Natural killer cell treated with Interleukin-12 subunit alpha and Interleukin-12 subunit beta and Interleukin-15 and Interleukin-18, amount 100 ng/mL, for 72 hours (primary cell): Measurements from ENCODE around the gene TBC1D21. TPM values are rescaled to one million over a fixed set of nuclear protein-coding genes. Genes with fewer than 3 reads are reported as not detected.
"Not testable (repeated sequence)": the region's sequence is repeated elsewhere in the genome, so short reads cannot be mapped to it uniquely, and the experiment has no call there.

Experiments used
- ATAC-seq, 2 donors: fragments of 150-1000 bp; cut with Tn5 transposase in 1 of 2; sonication (Bioruptor Pico), chemical (Tn5 transposase) in 1 of 2; 2 replicates each; pipeline ENCODE4 v1.10.0; 2021
- DNase-seq: peaks from one replicate; pipeline ENCODE4 v3.0.0; 2022; ENCODE audit warnings: low spot score
- H3K27ac Mint-ChIP-seq, 2 donors: 1 replicate in 1 of 2; 2 replicates in 1 of 2; pipeline ENCODE4 v1.8.0; 2022; ENCODE audit warnings: mixed read lengths in 2 of 2, mild to moderate bottlenecking in 1 of 2, moderate library complexity in 1 of 2
- H3K27me3 Mint-ChIP-seq, 2 donors: 1 replicate in 1 of 2; 2 replicates in 1 of 2; pipeline ENCODE4 v1.8.0; 2022; ENCODE audit warnings: mixed read lengths in 2 of 2
- H3K36me3 Mint-ChIP-seq: one replicate; pipeline ENCODE4 v1.8.0; 2022; ENCODE audit warnings: mixed read lengths
- H3K4me1 Mint-ChIP-seq, 2 donors: 1 replicate in 1 of 2; 2 replicates in 1 of 2; pipeline ENCODE4 v1.8.0; 2022; ENCODE audit warnings: low read depth in 2 of 2, mixed read lengths in 2 of 2, mild to moderate bottlenecking in 1 of 2
- H3K4me3 Mint-ChIP-seq: one replicate; pipeline ENCODE4 v1.8.0; 2022; ENCODE audit warnings: mixed read lengths
- H3K9me3 Mint-ChIP-seq: 2 replicates; pipeline ENCODE4 v1.8.0; 2022; ENCODE audit warnings: mixed read lengths
- total RNA-seq, 2 donors: library from RNA; stranded (reverse); gene quantifications; one replicate each; pipeline ENCODE4 v1.2.3, GENCODE V29; 2022

The TBC1D21 gene
- total RNA-seq, 2 donors from 2014 or later, result not detected

DNA sequence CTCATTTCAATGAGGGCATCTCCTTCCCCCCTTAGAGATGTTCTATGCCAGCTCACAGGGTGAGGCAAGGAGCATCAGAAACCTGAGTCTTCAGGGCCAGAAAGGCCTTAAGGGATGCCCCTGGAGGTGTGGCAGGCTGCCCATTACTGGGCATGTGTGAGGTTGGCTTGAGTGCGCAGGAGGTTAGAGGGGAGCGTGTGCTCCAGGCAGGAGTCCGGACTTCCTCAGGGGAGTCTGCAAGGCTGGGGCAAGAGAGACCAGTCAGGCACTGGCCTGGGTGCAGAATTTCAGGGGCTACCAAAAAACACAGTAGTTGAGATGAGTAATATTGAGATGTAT, 54.8 kb downstream of the TBC1D21 start:
- Mint-ChIP-seq H3K36me3 (no peaks in the 10 kb centered on the region), H3K4me3 (peak overlapping the region; percentile 74), H3K27ac (peak overlapping the region in 1 of 2 donors; percentile 54), H3K27me3 (peaks cover 0 to 14% of the 10 kb centered on the region in 2 donors), H3K9me3 (no peaks in the 10 kb centered on the region), H3K4me1 (peaks cover 18 to 31% of the 10 kb centered on the region in 2 donors)
- no peak for DNase-seq
- ATAC-seq, result no peak

DNA sequence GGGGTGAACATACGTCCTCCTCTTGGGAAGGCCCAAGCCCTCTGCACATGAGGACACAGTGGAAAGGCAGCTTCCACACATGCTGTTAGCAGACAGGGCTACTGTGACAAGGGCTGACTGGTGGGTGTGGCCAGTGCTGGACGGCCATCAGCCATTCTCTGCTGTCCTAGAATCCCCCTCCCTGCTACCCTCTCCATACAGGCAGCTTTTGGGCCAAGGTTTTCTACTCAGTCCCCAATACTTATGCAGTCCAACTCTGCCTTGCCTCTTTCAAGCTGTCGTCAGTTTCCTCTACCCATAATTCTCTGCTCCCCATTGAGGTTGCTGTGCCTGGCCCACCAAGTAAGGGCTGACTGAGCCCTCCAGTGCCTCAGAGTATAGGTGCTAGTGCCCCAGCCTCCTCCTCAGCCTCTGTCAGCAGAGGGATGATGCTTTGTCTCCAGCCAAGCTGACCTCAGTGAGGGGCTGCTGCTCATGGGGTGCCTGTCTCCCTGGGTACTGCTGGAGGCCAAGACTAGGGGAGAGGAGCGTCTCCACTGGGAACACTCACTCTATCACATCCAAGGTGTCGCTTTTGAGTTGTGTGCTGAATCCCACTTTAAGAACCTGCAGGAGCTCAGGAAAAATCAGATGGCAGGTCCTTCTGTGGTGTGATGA, 55.7 kb downstream of the TBC1D21 start:
- DNase-seq, result no peak
- peak overlapping the region; percentile 57 for H3K4me3 Mint-ChIP-seq
- peaks cover 12 to 23% of the 10 kb centered on the region in 2 donors for H3K4me1 Mint-ChIP-seq
- peaks cover 0 to 10% of the 10 kb centered on the region in 2 donors for H3K27me3 Mint-ChIP-seq
- no peaks in the 10 kb centered on the region for H3K9me3 Mint-ChIP-seq
- no peak for ATAC-seq
- H3K36me3 Mint-ChIP-seq, result no peaks in the 10 kb centered on the region
- H3K27ac Mint-ChIP-seq, result peak overlapping the region in 1 of 2 donors; percentile 16

DNA sequence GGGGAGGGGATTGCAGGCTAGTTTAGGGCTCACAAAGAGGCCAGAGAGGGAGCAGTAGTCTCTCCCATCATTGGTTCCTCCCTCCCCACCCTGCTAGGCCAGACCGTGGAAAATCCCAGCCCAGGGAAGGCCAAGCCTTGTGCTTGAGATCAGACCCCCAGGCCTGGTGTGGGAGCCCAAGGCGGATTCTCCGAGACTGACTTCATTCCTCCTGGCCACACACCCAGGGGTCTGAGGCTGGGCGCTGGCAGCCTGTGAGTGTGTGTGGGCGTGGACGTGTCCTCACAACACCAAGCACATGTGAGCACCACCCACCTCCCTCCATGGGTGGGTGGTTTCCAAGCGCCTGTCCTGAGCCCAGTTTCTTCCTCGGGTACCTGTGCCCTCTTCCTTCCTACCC, 57.0 kb downstream of the TBC1D21 start:
- Mint-ChIP-seq H3K4me1 (peaks cover 5 to 11% of the 10 kb centered on the region in 2 donors), H3K9me3 (no peaks in the 10 kb centered on the region), H3K4me3 (no peak overlapping the region), H3K27me3 (peaks cover 0 to 10% of the 10 kb centered on the region in 2 donors), H3K27ac (no peak overlapping the region), H3K36me3 (no peaks in the 10 kb centered on the region)
- ATAC-seq (no peak), DNase-seq (peak; percentile 16)

DNA sequence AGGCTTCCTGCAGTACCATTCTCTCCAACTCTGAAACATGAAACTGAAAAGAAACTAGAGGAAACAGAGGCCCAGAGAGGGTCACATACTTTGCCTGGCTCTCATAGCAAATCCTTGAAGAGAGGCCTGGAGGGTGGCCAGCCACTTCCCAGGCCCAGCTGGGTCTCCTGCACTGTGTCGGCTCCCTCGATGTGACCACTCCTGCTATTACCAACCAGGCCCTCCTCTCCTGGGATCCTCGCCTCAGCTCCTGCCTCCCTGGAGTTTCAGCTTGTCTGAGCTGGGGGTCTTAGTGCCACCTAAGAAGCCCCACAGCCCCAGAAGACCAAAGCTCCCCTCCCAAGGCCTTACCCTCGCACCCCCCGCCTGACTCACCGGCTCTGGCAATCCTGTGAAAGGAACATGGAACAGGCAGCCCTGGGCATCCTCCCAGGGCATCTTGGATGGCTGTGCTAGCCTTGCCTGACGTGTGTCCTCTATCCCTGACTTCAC, 57.5 kb downstream of the TBC1D21 start:
- Mint-ChIP-seq H3K27me3 (peaks cover 0 to 10% of the 10 kb centered on the region in 2 donors), H3K9me3 (no peaks in the 10 kb centered on the region), H3K27ac (peak overlapping the region in 1 of 2 donors; percentile 31), H3K4me1 (peaks cover 5 to 6% of the 10 kb centered on the region in 2 donors), H3K4me3 (no peak overlapping the region), H3K36me3 (no peaks in the 10 kb centered on the region)
- ATAC-seq (no peak), DNase-seq (peak; percentile 35)

DNA sequence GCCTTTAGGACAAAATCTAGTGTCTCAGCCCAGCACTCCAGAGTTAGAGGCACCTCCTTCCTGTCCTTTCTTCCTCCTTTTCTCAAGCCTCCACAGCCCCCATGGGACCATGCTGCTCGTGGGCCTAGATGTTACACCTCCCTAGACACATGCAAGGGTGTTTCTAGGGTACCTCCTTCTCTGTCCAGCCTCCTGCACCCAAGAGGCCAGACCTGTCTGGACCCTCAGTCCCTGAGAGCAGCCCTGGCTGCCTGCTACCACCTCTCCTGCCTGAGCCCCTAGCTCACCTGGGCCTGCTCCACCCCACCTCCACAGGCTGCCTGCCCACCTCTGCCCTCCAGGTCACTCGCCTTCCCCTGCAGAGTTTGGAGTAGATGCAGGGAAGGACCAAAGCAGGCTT, 58.1 kb downstream of the TBC1D21 start:
- Mint-ChIP-seq H3K4me3 (no peak overlapping the region), H3K27me3 (peaks cover 0 to 10% of the 10 kb centered on the region in 2 donors), H3K36me3 (no peaks in the 10 kb centered on the region), H3K9me3 (no peaks in the 10 kb centered on the region), H3K27ac (peak overlapping the region in 1 of 2 donors; percentile 31), H3K4me1 (peaks cover 5% of the 10 kb centered on the region in 2 donors)
- peak; percentile 22 for DNase-seq
- no peak for ATAC-seq

DNA sequence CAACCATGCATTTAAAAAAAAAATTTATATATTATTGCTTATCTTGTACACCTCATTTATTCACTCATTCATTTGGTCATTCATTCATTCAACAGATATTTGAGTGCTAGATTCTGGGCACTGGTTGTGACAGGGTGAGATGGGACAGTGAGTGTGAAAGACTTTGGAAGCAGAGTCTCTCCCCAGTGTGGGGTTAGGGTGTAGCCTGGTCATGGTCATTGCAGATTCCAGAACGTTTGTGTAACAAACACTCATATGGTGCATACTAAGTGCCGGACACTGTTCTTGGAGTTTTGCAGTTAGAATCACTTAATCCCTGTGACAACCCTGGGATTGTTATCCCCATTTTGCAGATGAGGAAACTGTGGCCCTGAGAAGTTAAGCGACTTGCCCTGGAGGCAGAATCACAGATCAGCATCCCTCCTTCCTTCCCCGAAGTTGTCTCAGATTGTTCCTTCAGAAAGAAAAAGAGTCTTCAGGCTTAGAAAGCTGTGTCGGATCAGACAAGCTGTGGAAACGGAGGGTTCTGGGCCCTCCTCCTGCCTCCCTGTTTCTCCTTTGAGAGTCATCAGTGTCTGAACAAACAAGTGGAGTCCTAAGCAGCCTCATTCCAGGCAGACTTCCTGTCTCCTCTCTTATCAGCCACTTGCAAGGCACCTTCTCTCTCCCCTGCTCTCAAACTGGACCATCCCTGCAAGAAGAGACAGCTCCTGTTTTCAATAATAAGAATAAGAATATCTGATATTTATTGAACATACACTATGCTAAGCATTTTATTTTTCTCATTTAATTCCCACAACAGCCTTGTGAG, 59.2 kb downstream of the TBC1D21 start:
- Mint-ChIP-seq H3K27ac (no peak overlapping the region), H3K4me3 (no peak overlapping the region), H3K4me1 (peaks cover 5% of the 10 kb centered on the region in 2 donors), H3K36me3 (no peaks in the 10 kb centered on the region), H3K9me3 (no peaks in the 10 kb centered on the region), H3K27me3 (peaks cover 0 to 10% of the 10 kb centered on the region in 2 donors)
- ATAC-seq, result no peak
- peak; percentile 22 for DNase-seq

DNA sequence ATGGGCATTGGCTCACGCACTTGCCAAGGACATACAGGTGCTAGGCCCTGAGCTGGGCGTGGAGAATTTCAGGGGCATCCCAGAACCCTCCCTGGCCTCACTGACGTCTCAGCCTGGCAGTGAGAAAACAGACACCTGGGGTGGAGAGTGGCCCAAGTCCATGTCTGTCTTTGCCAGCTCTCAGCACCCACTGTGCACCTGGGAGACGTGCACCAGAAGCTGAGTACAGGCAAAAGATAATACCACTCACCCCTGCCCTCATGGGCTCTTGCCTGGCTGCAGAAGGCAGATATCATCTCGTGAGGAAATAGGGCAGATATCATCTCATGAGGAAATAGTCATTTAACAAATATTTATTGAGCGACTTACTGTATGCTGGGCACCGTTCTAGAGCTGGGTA, 60.9 kb downstream of the TBC1D21 start:
- Mint-ChIP-seq H3K4me1 (no peaks in the 10 kb centered on the region), H3K27ac (no peak overlapping the region), H3K4me3 (no peak overlapping the region), H3K9me3 (no peaks in the 10 kb centered on the region), H3K27me3 (peaks cover 0 to 4% of the 10 kb centered on the region in 2 donors), H3K36me3 (no peaks in the 10 kb centered on the region)
- DNase-seq, result no peak
- ATAC-seq, result no peak

DNA sequence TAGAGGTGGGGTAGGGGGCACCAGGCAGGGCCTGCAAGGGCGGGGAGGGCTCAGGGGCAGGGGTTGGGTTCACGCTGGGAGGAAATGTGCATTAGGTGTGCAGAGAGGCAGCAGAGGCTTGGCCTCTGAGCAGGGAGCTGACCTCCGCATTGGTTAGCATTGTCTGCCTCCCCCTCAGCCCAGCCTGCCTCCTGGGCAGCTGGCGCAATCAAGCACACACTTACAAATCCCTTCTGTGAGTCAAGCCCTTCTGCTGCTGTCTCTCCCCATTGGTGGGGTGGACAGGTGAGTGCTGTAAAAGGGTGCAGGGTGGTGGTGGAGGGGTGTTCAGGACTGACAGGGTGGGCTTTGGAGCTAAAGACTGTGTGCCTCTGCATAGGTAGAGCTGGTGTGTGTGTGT, 62.2 kb downstream of the TBC1D21 start:
- DNase-seq (peak; percentile 37), ATAC-seq (no peak)
- no peak overlapping the region for H3K27ac Mint-ChIP-seq
- no peaks in the 10 kb centered on the region for H3K4me1 Mint-ChIP-seq
- peaks cover 0 to 2% of the 10 kb centered on the region in 2 donors for H3K27me3 Mint-ChIP-seq
- H3K36me3 Mint-ChIP-seq, result no peaks in the 10 kb centered on the region
- H3K9me3 Mint-ChIP-seq, result no peaks in the 10 kb centered on the region
- H3K4me3 Mint-ChIP-seq, result no peak overlapping the region

DNA sequence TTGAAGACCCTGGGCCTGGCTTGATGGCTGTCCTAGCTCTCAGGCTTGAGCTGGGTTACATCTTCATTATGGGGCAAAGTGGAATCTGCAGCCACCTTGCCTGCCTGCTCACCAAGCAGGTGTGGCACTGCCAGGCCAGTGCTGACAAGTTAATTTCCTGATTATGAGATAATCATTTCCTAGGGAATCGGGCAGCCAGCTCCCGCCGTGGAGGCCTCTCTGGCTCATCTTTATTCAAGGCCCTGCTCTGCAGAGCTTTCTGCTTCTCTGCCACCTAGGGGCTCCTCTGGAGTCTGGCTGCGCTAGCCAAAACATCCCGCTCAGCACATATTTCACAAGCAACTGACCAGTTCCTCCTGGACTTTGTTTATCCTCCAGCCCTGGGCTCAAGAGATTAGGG, 62.8 kb downstream of the TBC1D21 start:
- Mint-ChIP-seq H3K4me1 (no peaks in the 10 kb centered on the region), H3K27ac (no peak overlapping the region), H3K4me3 (no peak overlapping the region), H3K27me3 (no peaks in the 10 kb centered on the region), H3K9me3 (no peaks in the 10 kb centered on the region), H3K36me3 (no peaks in the 10 kb centered on the region)
- DNase-seq (peak; percentile 28), ATAC-seq (no peak)

DNA sequence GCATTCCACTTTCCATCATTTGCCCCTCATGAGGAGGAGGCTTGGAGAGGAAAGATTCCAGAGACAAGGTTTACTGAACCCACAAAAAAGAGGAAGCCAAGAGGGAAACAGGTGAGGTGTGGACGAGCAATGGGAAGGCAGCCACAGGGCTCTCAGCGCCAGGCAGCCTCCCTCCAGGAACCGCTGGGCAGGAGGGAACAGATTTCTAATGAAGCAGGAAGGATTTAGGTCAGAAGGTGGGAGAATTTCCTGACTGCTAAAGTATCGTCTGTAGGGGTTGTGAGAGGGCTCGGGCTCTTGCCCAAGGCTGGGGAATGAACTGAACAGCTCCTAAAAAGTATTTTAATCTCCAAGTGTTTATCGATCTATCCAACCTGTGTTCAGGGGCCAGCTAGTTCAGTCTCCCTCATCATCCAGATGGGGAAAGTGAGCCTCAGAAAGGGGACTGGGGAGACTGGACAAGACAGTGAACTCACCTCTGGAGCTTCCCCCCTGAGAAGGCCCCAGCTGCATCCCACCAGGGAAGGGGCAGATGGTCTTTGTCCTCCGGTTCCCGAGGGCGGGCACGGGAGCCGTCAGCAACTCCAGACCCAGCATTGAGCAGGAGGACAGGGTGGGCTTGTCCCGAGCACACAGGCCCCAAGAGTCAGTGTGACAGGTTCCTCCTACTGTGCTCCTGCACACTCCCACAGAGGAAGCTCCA, 63.4 kb downstream of the TBC1D21 start:
- Mint-ChIP-seq H3K27me3 (no peaks in the 10 kb centered on the region), H3K9me3 (no peaks in the 10 kb centered on the region), H3K4me3 (no peak overlapping the region), H3K36me3 (no peaks in the 10 kb centered on the region), H3K4me1 (peaks cover 4 to 5% of the 10 kb centered on the region in 2 donors), H3K27ac (no peak overlapping the region)
- ATAC-seq (no peak), DNase-seq (peak; percentile 16)

DNA sequence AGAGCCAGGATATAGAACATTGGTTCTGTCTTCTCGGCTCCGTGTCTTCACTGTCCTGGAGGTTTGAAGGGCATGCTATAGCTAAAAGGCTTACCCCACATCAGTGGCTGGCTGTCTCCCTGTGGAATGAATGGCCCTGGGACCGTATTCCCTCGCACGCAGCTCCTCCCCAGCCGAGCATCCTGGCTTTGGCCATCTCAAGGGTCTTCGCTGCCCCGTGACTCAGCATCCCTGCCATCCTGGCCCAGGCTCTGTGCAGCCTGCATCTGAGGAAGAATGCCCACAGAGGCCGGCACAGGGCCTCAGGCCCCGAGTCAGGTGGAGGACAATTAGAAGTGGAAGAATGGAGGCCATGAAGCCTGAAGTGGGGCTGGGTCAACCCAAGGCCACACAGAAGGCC, 63.9 kb downstream of the TBC1D21 start:
- ATAC-seq, result no peak
- Mint-ChIP-seq H3K27ac (no peak overlapping the region), H3K9me3 (no peaks in the 10 kb centered on the region)

DNA sequence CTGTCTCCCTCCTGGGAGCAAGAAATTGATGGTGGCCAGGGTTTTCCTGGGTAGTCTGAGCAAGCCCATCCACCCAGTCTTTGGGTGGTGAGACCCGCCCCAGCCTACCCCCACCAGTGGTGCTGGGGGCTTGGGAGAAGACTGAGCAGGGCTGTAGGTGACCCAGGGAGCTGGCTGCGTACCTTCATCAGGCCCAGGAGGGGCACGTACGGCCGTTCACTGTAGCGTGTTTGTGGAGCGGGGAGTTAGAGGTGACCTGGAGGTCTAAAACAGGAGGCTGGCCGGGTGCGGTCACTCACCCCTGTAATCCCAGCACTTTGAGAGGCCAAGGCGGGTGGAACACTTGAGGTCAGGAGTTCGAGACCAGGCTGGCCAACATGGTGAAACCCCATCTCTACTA, 64.4 kb downstream of the TBC1D21 start:
- H3K27me3 Mint-ChIP-seq, result no peaks in the 10 kb centered on the region
- no peak overlapping the region for H3K4me3 Mint-ChIP-seq
- no peaks in the 10 kb centered on the region for H3K9me3 Mint-ChIP-seq
- H3K36me3 Mint-ChIP-seq, result no peaks in the 10 kb centered on the region
- H3K4me1 Mint-ChIP-seq, result peaks cover 6 to 9% of the 10 kb centered on the region in 2 donors
- ATAC-seq, result no peak
- DNase-seq, result no peak
- no peak overlapping the region for H3K27ac Mint-ChIP-seq

More for the DNA sequence above, 63.9 kb downstream of the TBC1D21 start:
- Mint-ChIP-seq H3K4me1 (peaks cover 6 to 9% of the 10 kb centered on the region in 2 donors), H3K36me3 (no peaks in the 10 kb centered on the region), H3K27me3 (no peaks in the 10 kb centered on the region), H3K4me3 (no peak overlapping the region)
- peak; percentile 54 for DNase-seq

DNA sequence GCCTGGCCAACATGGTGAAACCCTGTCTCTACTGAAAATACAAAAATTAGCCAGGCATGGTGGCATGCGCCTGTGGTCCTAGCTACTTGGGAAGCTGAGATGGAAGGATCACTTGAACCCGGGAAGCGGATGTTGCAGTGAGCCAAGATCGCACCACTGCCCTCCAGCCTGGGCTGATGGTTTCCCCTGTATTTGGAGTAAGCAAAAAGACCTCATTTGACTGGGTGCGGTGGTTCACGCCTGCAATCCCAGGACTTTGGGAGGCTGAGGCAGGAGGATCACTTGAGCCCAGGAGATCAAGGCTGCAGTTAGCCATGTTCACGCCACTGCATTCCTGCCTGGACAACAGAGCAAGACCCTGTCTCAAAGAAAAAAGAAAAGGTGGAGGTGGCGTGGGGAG, 65.2 kb downstream of the TBC1D21 start:
- H3K27me3 Mint-ChIP-seq, H3K36me3 Mint-ChIP-seq, H3K4me3 Mint-ChIP-seq, H3K4me1 Mint-ChIP-seq, H3K9me3 Mint-ChIP-seq, ATAC-seq, DNase-seq, H3K27ac Mint-ChIP-seq: not testable (repeated sequence)
